G401 (cell line): ENCODE measurements around the gene NUDT9. TPM values are rescaled to one million over a fixed set of nuclear protein-coding genes. Genes with fewer than 3 reads are reported as not detected.

Experiments used
- DNase-seq: peaks from one replicate; pipeline ENCODE4 v3.0.0-alpha.2; 2015; ENCODE audit warnings: low spot score
- in situ Hi-C: cut with HindIII; loops from 2 replicates; pipeline ENCODE4 v1.10.0; 2016; ENCODE audit warnings: low sequenced_read_pairs, mixed read lengths
- total RNA-seq: library from RNA; depleted of rRNA; stranded (reverse); fragments of >200 nt; shearing (Covaris generic); gene quantifications from 2 replicates; pipeline ENCODE4 v1.2.3, GENCODE V29; 2014; rRNA removed

Gene NUDT9
- total RNA-seq, 1 experiment from 2014 or later = 40.8 TPM

- in situ Hi-C loops = no loop called here
- DNase-seq = no peak
Measured at GRCh38 chr4:87497578-87497977, 75.2 kb downstream of the NUDT9 start.

- DNase-seq = no peak
- in situ Hi-C loops = no loop called here
Measured at GRCh38 chr4:87498446-87498900, 76.1 kb downstream of the NUDT9 start.

- no peak for DNase-seq
- in situ Hi-C loops = no loop called here
Measured at GRCh38 chr4:87499403-87500091, 77.2 kb downstream of the NUDT9 start.

- in situ Hi-C loops = no loop called here
Measured at GRCh38 chr4:87500092-87500462, 77.7 kb downstream of the NUDT9 start.

GRCh38 chr4:87502580-87503238 is 80.3 kb downstream of the NUDT9 start:
- in situ Hi-C loops = no loop called here
- DNase-seq = peak; percentile 18

More at GRCh38 chr4:87500092-87500462, 77.7 kb downstream of the NUDT9 start:
- no peak for DNase-seq

GRCh38 chr4:87505862-87506261 is 83.5 kb downstream of the NUDT9 start:
- DNase-seq = no peak
- in situ Hi-C loops = no loop called here

- in situ Hi-C loops = no loop called here
- no peak for DNase-seq
Measured at GRCh38 chr4:87506974-87507701, 84.8 kb downstream of the NUDT9 start.

Other genes starting within 250 kb of the NUDT9 start
- 8.3 and 13.4 TPM in 2 replicates for gene KLHL8, start 202.0 kb upstream of the NUDT9 start, total RNA-seq
- not detected in 2 replicates for gene HSD17B13, start 99.7 kb upstream of the NUDT9 start, total RNA-seq
- 13.7 and 25.9 TPM in 2 replicates for gene HSD17B11, start 31.4 kb upstream of the NUDT9 start, total RNA-seq
- not detected in 2 replicates for gene SPARCL1, start 106.8 kb downstream of the NUDT9 start, total RNA-seq
- gene DSPP, start 186.0 kb downstream of the NUDT9 start, total RNA-seq = not detected in 2 replicates
- not detected in 2 replicates for gene DMP1, start 227.7 kb downstream of the NUDT9 start, total RNA-seq